Esophagus muscularis mucosa (tissue), 4 donors: ENCODE results near the gene DEPDC5.

Experiments
- EP300 ChIP-seq: sonication (generic); formaldehyde crosslinking; IDR thresholded peaks from one replicate; pipeline ENCODE4 v1.6.1; 2017; ENCODE audit warnings: antibody characterized with exemption
- POLR2A ChIP-seq: fragments of 450-650 bp; IDR thresholded peaks from one replicate; pipeline ENCODE4 v1.6.1; 2017; ENCODE audit warnings: antibody characterized with exemption, moderate library complexity, mild to moderate bottlenecking, low read depth
- TF ChIP-seq, protein P1 (sequence below), 3 experiments: fragments of 200-600 bp in 2 of 3; fragments of 450-650 bp in 1 of 3; sonication (generic) in 2 of 3; IDR thresholded peaks; one replicate each; pipeline ENCODE4 v1.5.1; 2017 to 2019; ENCODE audit warnings: antibody characterized with exemption in 3 of 3, mild to moderate bottlenecking in 2 of 3, moderate library complexity in 1 of 3

DNA sequence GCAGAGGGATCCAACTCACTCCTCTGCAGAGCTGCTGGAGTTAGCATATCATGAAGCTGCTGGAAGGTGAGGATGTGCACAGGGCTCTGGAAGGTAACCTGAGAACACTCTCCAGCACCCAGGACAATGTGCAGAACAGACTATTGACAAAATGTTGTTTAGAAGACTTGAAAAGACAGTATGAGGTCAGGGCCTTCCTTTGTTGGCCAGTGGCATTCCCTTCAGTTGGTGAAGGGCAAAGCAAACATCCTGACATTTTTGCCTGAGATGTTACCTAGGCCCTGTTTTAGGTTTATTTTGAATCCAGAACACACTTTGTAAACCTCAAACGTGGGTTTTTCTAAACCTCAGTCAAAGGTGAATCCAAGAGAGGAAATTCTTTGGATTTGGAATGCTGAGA is 67.8 kb downstream of the DEPDC5 start:
- TF ChIP-seq POLR2A = no peak
- TF ChIP-seq EP300 = no peak
- TF ChIP-seq, protein P1, sequence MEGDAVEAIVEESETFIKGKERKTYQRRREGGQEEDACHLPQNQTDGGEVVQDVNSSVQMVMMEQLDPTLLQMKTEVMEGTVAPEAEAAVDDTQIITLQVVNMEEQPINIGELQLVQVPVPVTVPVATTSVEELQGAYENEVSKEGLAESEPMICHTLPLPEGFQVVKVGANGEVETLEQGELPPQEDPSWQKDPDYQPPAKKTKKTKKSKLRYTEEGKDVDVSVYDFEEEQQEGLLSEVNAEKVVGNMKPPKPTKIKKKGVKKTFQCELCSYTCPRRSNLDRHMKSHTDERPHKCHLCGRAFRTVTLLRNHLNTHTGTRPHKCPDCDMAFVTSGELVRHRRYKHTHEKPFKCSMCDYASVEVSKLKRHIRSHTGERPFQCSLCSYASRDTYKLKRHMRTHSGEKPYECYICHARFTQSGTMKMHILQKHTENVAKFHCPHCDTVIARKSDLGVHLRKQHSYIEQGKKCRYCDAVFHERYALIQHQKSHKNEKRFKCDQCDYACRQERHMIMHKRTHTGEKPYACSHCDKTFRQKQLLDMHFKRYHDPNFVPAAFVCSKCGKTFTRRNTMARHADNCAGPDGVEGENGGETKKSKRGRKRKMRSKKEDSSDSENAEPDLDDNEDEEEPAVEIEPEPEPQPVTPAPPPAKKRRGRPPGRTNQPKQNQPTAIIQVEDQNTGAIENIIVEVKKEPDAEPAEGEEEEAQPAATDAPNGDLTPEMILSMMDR (IDR thresholded peaks at IDR 0.05) = no peak
